SK-N-MC (cell line): ENCODE results near the gene RNF17.
"Not testable (repeated sequence)": the region's sequence is repeated elsewhere in the genome, so short reads cannot be mapped to it uniquely, and the experiment has no call there.

Experiments used
- EZH2 ChIP-seq: fragments of 200-600 bp; sonication (generic); IDR thresholded peaks from one replicate; pipeline ENCODE4 v1.6.1; 2017; ENCODE audit warnings: antibody characterized with exemption
- FOXP2 ChIP-seq: optimal IDR thresholded peaks from 2 replicates; pipeline ENCODE3; 2011; ENCODE audit warnings: mild to moderate bottlenecking, moderate library complexity; ENCODE audit not compliant: insufficient read depth; ENCODE audit errors: extremely low read length, control extremely low read depth
- POLR2AphosphoS5 ChIP-seq: IDR thresholded peaks from 2 replicates; pipeline ENCODE4 v1.6.1; 2012; ENCODE audit warnings: mild to moderate bottlenecking, low read depth, low read length, borderline replicate concordance

GRCh38 chr13:24823122-24823710, 59.2 kb downstream of the RNF17 start:
- TF ChIP-seq POLR2AphosphoS5, EZH2, FOXP2: not testable (repeated sequence)
